ENCODE data around the gene ZNF580. TPM values are rescaled to one million over a fixed set of nuclear protein-coding genes. Genes with fewer than 3 reads are reported as not detected.

The ZNF580 gene
- total RNA-seq, 4 donors from 2014 or later, result 8.8 to 19.1 (median 12.9) TPM

- Histone ChIP-seq H3K4me1 (peaks cover 38 to 83% (median 55%) of the 10 kb centered on the region in 3 donors), H3K9me3 (no peaks in the 10 kb centered on the region), H3K27me3 (no peaks in the 10 kb centered on the region), H3K4me3 (peak overlapping the region; percentile 81 to 97 (median 96)), H3K27ac (peak overlapping the region; percentile 97 to 99 (median 98)), H3K36me3 (peaks cover 0 to 9% (median 0%) of the 10 kb centered on the region in 3 donors)
- no peak for DNase-seq
- WGBS, 2 donors, result 49 to 56% methylated on average over 7 of the region's 7 CpGs
- TF ChIP-seq POLR2A (IDR thresholded peaks at IDR 0.05) (no peak), CTCF (IDR thresholded peaks at IDR 0.05) (no peak)
- intact Hi-C loops (cut with DNase I), result no loop called here
Observed at GRCh38 chr19:55635856-55636440, 4.9 kb upstream of the ZNF580 start.

DNA sequence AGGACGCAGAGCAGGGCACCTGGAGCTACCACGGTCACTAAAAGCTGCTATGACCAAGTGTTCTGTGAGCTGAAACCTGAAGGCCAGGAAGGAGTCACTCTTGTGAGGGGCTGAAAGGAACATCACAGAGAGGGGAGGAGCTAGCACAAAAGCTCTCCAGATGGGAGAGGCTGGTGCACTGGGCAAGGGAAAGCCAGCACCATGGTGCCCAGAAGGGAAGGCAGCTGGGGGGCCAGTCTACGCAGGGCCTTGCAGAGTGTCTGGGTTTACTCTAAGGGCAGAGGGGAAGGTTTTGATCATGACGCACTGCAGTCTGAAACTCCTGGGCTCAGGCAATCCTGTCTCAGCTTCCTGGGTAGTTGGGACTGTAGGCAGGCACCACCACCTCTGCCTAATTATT, 4.1 kb upstream of the ZNF580 start:
- DNase-seq, result no peak
- TF ChIP-seq CTCF (IDR thresholded peaks at IDR 0.05), result no peak
- TF ChIP-seq POLR2A (IDR thresholded peaks at IDR 0.05), result no peak
- intact Hi-C loops (cut with DNase I), result no loop called here
- Histone ChIP-seq H3K27me3 (no peaks in the 10 kb centered on the region), H3K27ac (peak overlapping the region in 2 of 4 donors; percentile 97 to 98), H3K4me3 (peak overlapping the region in 1 of 4 donors; percentile 23), H3K9me3 (no peaks in the 10 kb centered on the region), H3K4me1 (peaks cover 46 to 85% (median 57%) of the 10 kb centered on the region in 3 donors), H3K36me3 (peaks cover 0 to 9% (median 0%) of the 10 kb centered on the region in 3 donors)
- WGBS, 2 donors, result 81 to 83% methylated on average over 4 of the region's 4 CpGs

- peaks cover 54 to 85% (median 59%) of the 10 kb centered on the region in 3 donors for H3K4me1 ChIP-seq
- intact Hi-C loops (cut with DNase I), result no loop called here
- H3K9me3 ChIP-seq, result no peaks in the 10 kb centered on the region
- DNase-seq, result no peak
- H3K36me3 ChIP-seq, result peaks cover 0 to 9% (median 0%) of the 10 kb centered on the region in 3 donors
- TF ChIP-seq POLR2A (IDR thresholded peaks at IDR 0.05), result no peak
- no peak for TF ChIP-seq CTCF (IDR thresholded peaks at IDR 0.05)
- no peaks in the 10 kb centered on the region for H3K27me3 ChIP-seq
- no peak overlapping the region for H3K4me3 ChIP-seq
- 73 to 75% methylated on average over 10 to 11 of the region's 11 CpGs for WGBS, 2 donors
- H3K27ac ChIP-seq, result no peak overlapping the region
Observed at GRCh38 chr19:55637534-55637933, 3.3 kb upstream of the ZNF580 start.

DNA sequence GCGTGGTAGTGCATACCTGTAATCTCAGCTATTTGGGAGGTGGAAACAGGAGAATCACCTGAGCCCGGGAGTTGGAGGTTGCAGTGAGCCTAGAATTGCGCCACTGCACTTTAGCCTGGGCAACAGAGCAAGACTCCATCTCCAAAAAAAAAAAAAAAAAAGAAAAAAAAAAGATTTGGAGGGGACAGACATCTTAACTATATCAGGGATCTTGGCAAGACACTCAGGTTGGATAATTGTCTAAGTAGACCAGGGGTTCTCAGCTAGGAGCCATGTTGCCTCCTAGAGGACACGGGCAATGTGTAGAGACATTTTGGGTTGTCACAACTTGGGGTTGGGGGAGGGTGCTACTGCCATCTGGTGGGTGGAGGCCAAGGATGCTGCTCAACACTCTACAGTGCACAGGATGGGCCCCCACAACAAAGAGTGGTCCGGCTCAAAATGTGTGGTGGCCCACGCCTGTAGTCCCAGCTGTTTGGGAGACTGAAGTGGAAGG, 1.9 kb upstream of the ZNF580 start:
- H3K27ac ChIP-seq, result peak overlapping the region in 1 of 4 donors; percentile 39
- no peak for DNase-seq
- intact Hi-C loops (cut with DNase I), result no loop called here
- no peaks in the 10 kb centered on the region for H3K27me3 ChIP-seq
- peaks cover 0 to 9% (median 0%) of the 10 kb centered on the region in 3 donors for H3K36me3 ChIP-seq
- 78 to 84% methylated on average over 5 to 6 of the region's 6 CpGs for WGBS, 2 donors
- no peak overlapping the region for H3K4me3 ChIP-seq
- H3K4me1 ChIP-seq, result peaks cover 62 to 93% (median 62%) of the 10 kb centered on the region in 3 donors
- H3K9me3 ChIP-seq, result no peaks in the 10 kb centered on the region
- peak in 2 of 6 experiments; percentile 14 to 33 for TF ChIP-seq CTCF (IDR thresholded peaks at IDR 0.05)
- no peak for TF ChIP-seq POLR2A (IDR thresholded peaks at IDR 0.05)

DNA sequence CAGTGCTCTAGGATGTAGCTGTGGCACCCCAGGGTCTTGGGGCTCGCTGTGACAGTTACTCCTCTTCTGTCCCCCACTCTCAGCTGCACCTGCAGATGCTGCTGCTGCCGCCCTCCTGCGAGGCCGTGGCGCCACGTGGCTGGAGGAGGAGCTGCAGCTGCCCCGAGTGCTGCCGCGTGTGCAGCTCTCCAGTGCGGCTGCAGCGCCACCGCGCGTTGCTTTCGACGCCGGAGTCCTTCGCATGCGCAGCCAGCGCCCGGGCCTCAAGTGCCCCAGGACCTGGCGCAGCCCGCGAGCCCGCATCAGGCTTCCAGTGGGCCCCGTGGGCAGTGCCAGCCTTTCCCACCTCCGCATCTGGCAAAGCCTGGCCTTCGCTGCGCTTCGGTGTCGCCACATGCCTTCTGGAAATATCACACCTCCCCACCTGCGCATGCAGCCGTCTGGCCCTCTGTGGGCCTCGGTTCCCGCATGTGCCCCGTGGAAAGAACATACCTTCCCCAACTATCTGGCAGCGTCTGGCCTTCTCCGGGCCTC, 692 bp upstream of the ZNF580 start:
- peaks cover 67 to 96% (median 69%) of the 10 kb centered on the region in 3 donors for H3K4me1 ChIP-seq
- peak overlapping the region; percentile 93 to 96 (median 95) for H3K4me3 ChIP-seq
- intact Hi-C loops (cut with DNase I), result no loop called here
- peaks cover 0 to 17% (median 0%) of the 10 kb centered on the region in 3 donors for H3K36me3 ChIP-seq
- DNase-seq, result no peak
- no peaks in the 10 kb centered on the region for H3K9me3 ChIP-seq
- no peaks in the 10 kb centered on the region for H3K27me3 ChIP-seq
- peak overlapping the region; percentile 93 to 98 (median 96) for H3K27ac ChIP-seq
- TF ChIP-seq CTCF (IDR thresholded peaks at IDR 0.05) (peak; percentile 45 to 70 (median 53)), POLR2A (IDR thresholded peaks at IDR 0.05) (peak in 1 of 4 donors; percentile 18)
- WGBS, 2 donors, result 40 to 100% methylated on average over 1 to 3 of the region's 38 CpGs

Data from esophagus squamous epithelium (tissue), 5 donors.